Ovary (tissue), 9 donors: ENCODE results near the gene CCL22. TPM values are rescaled to one million over a fixed set of nuclear protein-coding genes. Genes with fewer than 3 reads are reported as not detected.

ENCODE experiments used
- DNase-seq, 5 donors: peaks; one replicate each; pipeline ENCODE4 v3.0.0-alpha.2; 2019 to 2020
- H3K27ac ChIP-seq, 2 donors: fragments of 200-600 bp; one replicate each; pipeline versions ENCODE4 v1.5.1 to v1.8.0; 2019 to 2022
- H3K27me3 ChIP-seq: fragments of 200-600 bp; one replicate; pipeline ENCODE4 v1.8.0; 2022
- H3K36me3 ChIP-seq: fragments of 200-600 bp; sonication (generic); one replicate; pipeline ENCODE4 v1.5.1; 2019
- H3K4me1 ChIP-seq: one replicate; pipeline ENCODE4 v1.8.1; 2013; ENCODE audit warnings: mild to moderate bottlenecking, moderate library complexity; ENCODE audit not compliant: insufficient read depth
- H3K4me3 ChIP-seq: fragments of 200-600 bp; sonication (generic); one replicate; pipeline ENCODE4 v1.5.1; 2017
- H3K9me3 ChIP-seq, 2 donors: fragments of 200-600 bp in 1 of 2; sonication (generic) in 1 of 2; one replicate each; pipeline versions ENCODE4 v1.5.1 to v1.8.1; 2013 to 2019; ENCODE audit warnings: mild to moderate bottlenecking in 1 of 2, moderate library complexity in 1 of 2
- CTCF ChIP-seq, 3 donors: fragments of 450-650 bp in 2 of 3; fragments of 200-600 bp in 1 of 3; IDR thresholded peaks; one replicate each; pipeline versions ENCODE4 v1.5.1 to v1.8.0; 2016 to 2022; ENCODE audit warnings: antibody characterized with exemption in 3 of 3, mild to moderate bottlenecking in 1 of 3
- EP300 ChIP-seq: sonication (generic); formaldehyde crosslinking; IDR thresholded peaks from one replicate; pipeline ENCODE4 v1.6.1; 2017; ENCODE audit warnings: antibody characterized with exemption
- POLR2A ChIP-seq: fragments of 450-650 bp; IDR thresholded peaks from one replicate; pipeline ENCODE4 v1.6.1; 2017; ENCODE audit warnings: antibody characterized with exemption, mild to moderate bottlenecking, moderate library complexity
- WGBS, 3 donors: extraction: QIAGEN DNeasy Blood & Tissue Kit in 1 of 3; methylation state at CpG; one replicate each; pipeline versions ENCODE4 v1.1.5 to v1.1.7; 2013 to 2017; 5-methylcytosine and 5-hydroxymethylcytosine counted together
- intact Hi-C, 4 donors: fragments of 100-400 bp; cut with DNase I; formaldehyde crosslinking; loops; one replicate each; pipeline versions ENCODE4 v1.11.0 to v1.15.1; 2022 to 2023
- polyA plus RNA-seq, 2 donors: library from polyadenylated mRNA; stranded (reverse); fragments of 200-250 nt in 1 of 2; fragments of 350-450 nt in 1 of 2; fragmentation: Illumina TruSeq in 1 of 2; extraction: RNeasy Lipid Tissue Mini Kit (QIAGEN cat#74804) in 1 of 2; gene quantifications; one replicate each; pipeline ENCODE4 v1.2.3, GENCODE V29; 2013 to 2014
- total RNA-seq, 7 donors: library from RNA; depleted of rRNA in 2 of 7; stranded (reverse); fragments of >200 nt in 2 of 7; fragmentation: NEBNext Ultra II Directional in 3 of 7; extraction: Animal tissue kit (Norgen Biotek cat#: 25700) in 3 of 7; gene quantifications; one replicate each; pipeline versions ENCODE4 v1.1.0 to v1.2.4, GENCODE V29; 2016 to 2023
- donor health status: DM: no; HTN: no; CAD: no; lungs with moderate emphysema.
- donor health status: DM: no; HTN: no; CAD: no.
- donor health status: Bipolar disorder and iron deficiency.
- donor health status: DM: yes; HTN: yes; CAD: no.
- donor health status: DM: no; HTN: no; CAD: no.
- donor health status: DM: yes; HTN: yes; CAD: no.

CCL22 gene
- total and polyA plus RNA-seq, 9 donors, result 0.40 to 0.74 TPM; not detected in 7

DNA sequence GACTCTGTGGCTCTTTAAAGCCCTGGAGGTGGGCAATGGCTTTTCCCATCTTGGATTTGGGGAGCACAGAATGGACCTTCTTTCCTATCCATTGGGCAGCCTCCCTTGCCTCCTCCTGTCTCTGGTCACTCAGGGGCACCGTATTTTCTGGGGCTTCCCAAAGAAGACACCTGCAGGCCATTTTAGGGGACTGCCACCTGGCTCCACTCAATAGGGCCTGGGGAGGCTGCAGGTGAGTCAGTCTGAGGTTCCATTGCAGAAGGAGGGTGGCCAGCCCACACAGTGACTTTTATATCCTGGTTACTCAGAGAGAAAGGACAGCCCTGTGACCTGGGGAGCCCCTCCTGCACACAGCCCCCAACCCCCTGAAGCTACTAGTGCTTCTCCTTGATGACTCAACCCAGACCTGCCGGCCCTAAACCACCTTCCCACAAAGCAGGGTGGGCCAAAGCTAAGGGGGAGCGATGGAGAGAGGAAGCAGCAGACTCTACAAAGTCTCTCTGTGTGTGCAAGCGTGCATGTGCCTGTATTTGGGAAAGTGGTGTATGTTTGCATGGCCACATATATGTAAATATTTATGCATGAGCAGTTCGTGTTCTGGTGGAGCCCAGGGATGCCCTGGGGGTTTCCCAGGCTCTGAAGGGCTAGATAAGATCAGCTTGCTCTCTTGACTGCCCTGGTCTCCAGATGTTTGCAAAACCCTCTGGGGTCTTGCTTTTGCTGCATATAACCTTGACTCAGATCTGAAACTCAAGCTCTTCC is 18.7 kb downstream of the CCL22 start:
- H3K4me1 ChIP-seq, result peaks cover 2% of the 10 kb centered on the region
- no peaks in the 10 kb centered on the region for H3K27me3 ChIP-seq
- no peak overlapping the region for H3K27ac ChIP-seq
- DNase-seq, result no peak
- no peaks in the 10 kb centered on the region for H3K9me3 ChIP-seq
- intact Hi-C loops, result no loop called here
- H3K36me3 ChIP-seq, result no peaks in the 10 kb centered on the region
- WGBS, 3 donors, result 43 to 60% (median 53%) methylated on average over 5 of the region's 5 CpGs
- TF ChIP-seq EP300, result no peak
- TF ChIP-seq CTCF (IDR thresholded peaks at IDR 0.05), result no peak
- TF ChIP-seq POLR2A, result no peak
- no peak overlapping the region for H3K4me3 ChIP-seq

DNA sequence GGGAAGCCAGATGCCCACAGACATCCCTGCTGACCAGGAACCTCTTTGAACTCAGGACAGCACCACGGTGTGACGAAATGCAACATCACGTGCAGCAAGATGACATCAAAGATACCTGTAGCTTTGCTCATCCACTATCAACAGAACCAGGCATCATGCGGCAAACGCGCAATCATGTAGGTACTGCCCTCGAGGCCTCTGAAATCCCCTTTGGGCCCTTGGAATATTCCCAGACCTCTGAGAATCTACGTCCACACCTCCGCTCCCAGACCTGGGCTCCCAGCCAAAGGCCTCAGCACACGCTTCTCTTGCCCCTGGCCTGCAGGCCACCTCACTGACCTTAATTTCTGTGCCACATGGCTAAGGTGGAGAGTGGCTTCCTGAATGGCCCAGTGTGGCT is 21.0 kb downstream of the CCL22 start:
- H3K9me3 ChIP-seq, result no peaks in the 10 kb centered on the region
- no peaks in the 10 kb centered on the region for H3K36me3 ChIP-seq
- intact Hi-C loops, result no loop called here
- TF ChIP-seq CTCF (IDR thresholded peaks at IDR 0.05), result no peak
- no peak for TF ChIP-seq POLR2A
- no peak for TF ChIP-seq EP300
- H3K27ac ChIP-seq, result no peak overlapping the region
- 80 to 86% (median 81%) methylated on average over 10 of the region's 10 CpGs for WGBS, 3 donors
- H3K27me3 ChIP-seq, result no peaks in the 10 kb centered on the region
- no peak for DNase-seq
- H3K4me1 ChIP-seq, result no peaks in the 10 kb centered on the region
- H3K4me3 ChIP-seq, result no peak overlapping the region

DNA sequence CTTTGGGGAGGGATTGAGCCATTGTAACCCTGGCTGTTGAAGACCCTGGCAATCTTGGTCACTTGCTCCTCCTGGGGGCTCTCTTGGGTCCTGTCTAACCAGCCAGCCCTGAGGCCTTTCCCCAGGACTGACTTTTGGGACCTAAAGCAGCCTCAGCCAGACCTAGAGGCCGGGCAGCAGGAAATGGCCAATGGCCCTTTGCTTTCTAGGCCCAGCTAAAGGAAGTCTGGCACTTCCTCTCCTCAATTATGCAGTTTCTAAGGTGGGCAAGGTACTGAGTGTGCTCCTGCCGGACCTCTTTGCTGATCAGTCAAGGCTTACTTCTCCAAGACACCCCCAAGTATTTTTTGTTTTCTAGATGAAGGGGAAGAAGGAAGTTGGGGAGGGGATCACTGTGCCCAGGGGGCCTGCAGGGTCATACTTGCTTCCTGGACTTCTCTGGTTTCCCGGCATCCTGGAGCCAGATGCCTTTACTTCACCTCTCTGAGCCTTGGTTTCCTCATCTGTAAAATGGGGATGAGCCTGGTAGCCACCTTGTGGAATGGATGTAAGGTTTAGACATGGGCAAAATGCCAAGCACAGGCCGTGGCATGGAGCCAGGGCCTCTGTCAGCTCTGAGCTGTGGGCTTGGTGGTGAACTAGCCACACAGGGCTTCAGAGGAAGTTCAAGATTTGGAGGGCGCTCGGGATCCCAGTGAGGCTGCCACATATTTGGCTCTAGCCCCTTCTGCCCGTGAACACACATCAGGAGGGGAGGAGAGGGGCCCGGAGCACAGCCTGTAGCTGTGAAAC is 22.3 kb downstream of the CCL22 start:
- Histone ChIP-seq H3K36me3 (no peaks in the 10 kb centered on the region), H3K4me1 (no peaks in the 10 kb centered on the region), H3K27me3 (no peaks in the 10 kb centered on the region), H3K9me3 (no peaks in the 10 kb centered on the region), H3K4me3 (no peak overlapping the region), H3K27ac (no peak overlapping the region)
- intact Hi-C loops, result no loop called here
- peak in 1 of 5 donors; percentile 45 for DNase-seq
- TF ChIP-seq EP300 (no peak), POLR2A (no peak), CTCF (IDR thresholded peaks at IDR 0.05) (no peak)
- WGBS, 3 donors, result 70 to 75% (median 74%) methylated on average over 8 of the region's 8 CpGs

- TF ChIP-seq CTCF (IDR thresholded peaks at IDR 0.05) (no peak), EP300 (no peak), POLR2A (no peak)
- 79 to 88% (median 80%) methylated on average over 31 to 35 of the region's 35 CpGs for WGBS, 3 donors
- no peaks in the 10 kb centered on the region for H3K4me1 ChIP-seq
Observed at GRCh38 chr16:57381791-57382534, 23.4 kb downstream of the CCL22 start.

More at GRCh38 chr16:57381791-57382534, 23.4 kb downstream of the CCL22 start:
- intact Hi-C loops, result no loop called here
- no peak overlapping the region for H3K27ac ChIP-seq
- no peaks in the 10 kb centered on the region for H3K27me3 ChIP-seq
- H3K36me3 ChIP-seq, result no peaks in the 10 kb centered on the region
- H3K4me3 ChIP-seq, result no peak overlapping the region
- no peaks in the 10 kb centered on the region for H3K9me3 ChIP-seq
- no peak for DNase-seq
